HL-60 (cell line): ENCODE measurements around the gene DIP2A.

Experiments used
- GABPA ChIP-seq: IDR thresholded peaks from 2 replicates; pipeline ENCODE4 v1.6.1; 2012; ENCODE audit warnings: low read depth
- POLR2AphosphoS5 ChIP-seq: IDR thresholded peaks from 2 replicates; pipeline ENCODE4 v1.6.1; 2012; ENCODE audit warnings: low read depth
- SPI1 ChIP-seq: IDR thresholded peaks from 2 replicates; pipeline ENCODE4 v1.6.1; 2012; ENCODE audit warnings: low read depth, mild to moderate bottlenecking, borderline replicate concordance
- TF ChIP-seq, protein P1 (sequence below): IDR thresholded peaks from one replicate; pipeline ENCODE4 v1.5.1; 2011; ENCODE audit warnings: low read length, control low read depth, inconsistent platforms; ENCODE audit not compliant: insufficient read depth
- TF ChIP-seq, protein P2 (sequence below): IDR thresholded peaks from 2 replicates; pipeline ENCODE4 v1.6.1; 2012; ENCODE audit warnings: low read depth; ENCODE audit not compliant: insufficient replicate concordance

DNA sequence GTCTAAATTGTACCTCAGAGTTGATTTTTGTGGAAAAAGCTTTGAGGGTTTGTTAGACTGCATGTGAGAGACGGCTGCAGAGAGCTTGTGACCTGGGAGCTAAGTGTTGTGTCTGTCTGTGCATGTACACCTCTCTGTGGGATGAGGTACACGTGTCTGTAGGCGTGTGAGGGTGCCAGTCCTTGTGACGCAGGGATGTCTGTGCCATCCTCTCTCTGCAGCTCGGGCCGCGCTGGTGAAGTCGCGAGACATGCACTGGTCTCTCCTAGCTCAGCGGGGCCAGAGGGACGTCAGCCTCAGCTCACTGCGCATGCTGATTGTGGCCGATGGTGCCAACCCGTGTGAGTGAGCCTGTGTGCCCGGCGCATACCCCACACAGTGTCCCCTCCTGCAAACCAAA lies 79.6 kb downstream of the DIP2A start:
- TF ChIP-seq, protein P1, sequence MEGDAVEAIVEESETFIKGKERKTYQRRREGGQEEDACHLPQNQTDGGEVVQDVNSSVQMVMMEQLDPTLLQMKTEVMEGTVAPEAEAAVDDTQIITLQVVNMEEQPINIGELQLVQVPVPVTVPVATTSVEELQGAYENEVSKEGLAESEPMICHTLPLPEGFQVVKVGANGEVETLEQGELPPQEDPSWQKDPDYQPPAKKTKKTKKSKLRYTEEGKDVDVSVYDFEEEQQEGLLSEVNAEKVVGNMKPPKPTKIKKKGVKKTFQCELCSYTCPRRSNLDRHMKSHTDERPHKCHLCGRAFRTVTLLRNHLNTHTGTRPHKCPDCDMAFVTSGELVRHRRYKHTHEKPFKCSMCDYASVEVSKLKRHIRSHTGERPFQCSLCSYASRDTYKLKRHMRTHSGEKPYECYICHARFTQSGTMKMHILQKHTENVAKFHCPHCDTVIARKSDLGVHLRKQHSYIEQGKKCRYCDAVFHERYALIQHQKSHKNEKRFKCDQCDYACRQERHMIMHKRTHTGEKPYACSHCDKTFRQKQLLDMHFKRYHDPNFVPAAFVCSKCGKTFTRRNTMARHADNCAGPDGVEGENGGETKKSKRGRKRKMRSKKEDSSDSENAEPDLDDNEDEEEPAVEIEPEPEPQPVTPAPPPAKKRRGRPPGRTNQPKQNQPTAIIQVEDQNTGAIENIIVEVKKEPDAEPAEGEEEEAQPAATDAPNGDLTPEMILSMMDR = no peak
- TF ChIP-seq, protein P2, sequence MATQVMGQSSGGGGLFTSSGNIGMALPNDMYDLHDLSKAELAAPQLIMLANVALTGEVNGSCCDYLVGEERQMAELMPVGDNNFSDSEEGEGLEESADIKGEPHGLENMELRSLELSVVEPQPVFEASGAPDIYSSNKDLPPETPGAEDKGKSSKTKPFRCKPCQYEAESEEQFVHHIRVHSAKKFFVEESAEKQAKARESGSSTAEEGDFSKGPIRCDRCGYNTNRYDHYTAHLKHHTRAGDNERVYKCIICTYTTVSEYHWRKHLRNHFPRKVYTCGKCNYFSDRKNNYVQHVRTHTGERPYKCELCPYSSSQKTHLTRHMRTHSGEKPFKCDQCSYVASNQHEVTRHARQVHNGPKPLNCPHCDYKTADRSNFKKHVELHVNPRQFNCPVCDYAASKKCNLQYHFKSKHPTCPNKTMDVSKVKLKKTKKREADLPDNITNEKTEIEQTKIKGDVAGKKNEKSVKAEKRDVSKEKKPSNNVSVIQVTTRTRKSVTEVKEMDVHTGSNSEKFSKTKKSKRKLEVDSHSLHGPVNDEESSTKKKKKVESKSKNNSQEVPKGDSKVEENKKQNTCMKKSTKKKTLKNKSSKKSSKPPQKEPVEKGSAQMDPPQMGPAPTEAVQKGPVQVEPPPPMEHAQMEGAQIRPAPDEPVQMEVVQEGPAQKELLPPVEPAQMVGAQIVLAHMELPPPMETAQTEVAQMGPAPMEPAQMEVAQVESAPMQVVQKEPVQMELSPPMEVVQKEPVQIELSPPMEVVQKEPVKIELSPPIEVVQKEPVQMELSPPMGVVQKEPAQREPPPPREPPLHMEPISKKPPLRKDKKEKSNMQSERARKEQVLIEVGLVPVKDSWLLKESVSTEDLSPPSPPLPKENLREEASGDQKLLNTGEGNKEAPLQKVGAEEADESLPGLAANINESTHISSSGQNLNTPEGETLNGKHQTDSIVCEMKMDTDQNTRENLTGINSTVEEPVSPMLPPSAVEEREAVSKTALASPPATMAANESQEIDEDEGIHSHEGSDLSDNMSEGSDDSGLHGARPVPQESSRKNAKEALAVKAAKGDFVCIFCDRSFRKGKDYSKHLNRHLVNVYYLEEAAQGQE = no peak
- TF ChIP-seq POLR2AphosphoS5 = no peak
- TF ChIP-seq GABPA = no peak
- TF ChIP-seq SPI1 = no peak
